ENCODE measurements around the gene MED27. TPM values are rescaled to one million over a fixed set of nuclear protein-coding genes. Genes with fewer than 3 reads are reported as not detected.

MED27 gene
- total RNA-seq, 1 donor from 2014 or later: 31.3 TPM

GRCh38 chr9:131833906-131834305, 245.8 kb downstream of the MED27 start:
- Mint-ChIP-seq H3K36me3 (ENCODE audit: low read depth) (no peaks in the 10 kb centered on the region), H3K4me1 (peaks cover 4% of the 10 kb centered on the region), H3K27me3 (ENCODE audit: low read depth) (no peaks in the 10 kb centered on the region), H3K27ac (ENCODE audit: unreplicated experiment) (no peak overlapping the region), H3K4me3 (no peak overlapping the region), H3K9me3 (no peaks in the 10 kb centered on the region)
- no peak for DNase-seq (ENCODE audit: low read depth, low spot score)
- no peak for TF ChIP-seq CTCF (conservative IDR thresholded peaks at IDR 0.05)

GRCh38 chr9:131833083-131833482, 246.6 kb downstream of the MED27 start:
- H3K9me3 Mint-ChIP-seq: no peaks in the 10 kb centered on the region
- no peak overlapping the region for H3K4me3 Mint-ChIP-seq
- H3K27me3 Mint-ChIP-seq (ENCODE audit: low read depth): no peaks in the 10 kb centered on the region
- no peak for TF ChIP-seq CTCF (conservative IDR thresholded peaks at IDR 0.05)
- no peaks in the 10 kb centered on the region for H3K36me3 Mint-ChIP-seq (ENCODE audit: low read depth)
- peaks cover 4% of the 10 kb centered on the region for H3K4me1 Mint-ChIP-seq
- DNase-seq (ENCODE audit: low read depth, low spot score): no peak
- H3K27ac Mint-ChIP-seq (ENCODE audit: unreplicated experiment): no peak overlapping the region

GRCh38 chr9:131831380-131832165, 248.1 kb downstream of the MED27 start:
- no peak overlapping the region for H3K27ac Mint-ChIP-seq (ENCODE audit: unreplicated experiment)
- no peak for TF ChIP-seq CTCF (conservative IDR thresholded peaks at IDR 0.05)
- no peak for DNase-seq (ENCODE audit: low read depth, low spot score)
- H3K4me1 Mint-ChIP-seq: peaks cover 4% of the 10 kb centered on the region
- H3K9me3 Mint-ChIP-seq: no peaks in the 10 kb centered on the region
- no peaks in the 10 kb centered on the region for H3K27me3 Mint-ChIP-seq (ENCODE audit: low read depth)
- no peak overlapping the region for H3K4me3 Mint-ChIP-seq
- no peaks in the 10 kb centered on the region for H3K36me3 Mint-ChIP-seq (ENCODE audit: low read depth)

- peaks cover 15% of the 10 kb centered on the region for H3K4me1 Mint-ChIP-seq
- no peak overlapping the region for H3K4me3 Mint-ChIP-seq
- H3K27ac Mint-ChIP-seq (ENCODE audit: unreplicated experiment): no peak overlapping the region
- no peak for DNase-seq (ENCODE audit: low read depth, low spot score)
- TF ChIP-seq CTCF (conservative IDR thresholded peaks at IDR 0.05): no peak
- no peaks in the 10 kb centered on the region for H3K36me3 Mint-ChIP-seq (ENCODE audit: low read depth)
- H3K9me3 Mint-ChIP-seq: no peaks in the 10 kb centered on the region
- H3K27me3 Mint-ChIP-seq (ENCODE audit: low read depth): peaks cover 8% of the 10 kb centered on the region
Measured at GRCh38 chr9:131827821-131828369, 251.8 kb downstream of the MED27 start.

GRCh38 chr9:131826966-131827525, 252.6 kb downstream of the MED27 start:
- no peaks in the 10 kb centered on the region for H3K36me3 Mint-ChIP-seq (ENCODE audit: low read depth)
- DNase-seq (ENCODE audit: low read depth, low spot score): no peak
- no peak for TF ChIP-seq CTCF (conservative IDR thresholded peaks at IDR 0.05)
- peaks cover 15% of the 10 kb centered on the region for H3K4me1 Mint-ChIP-seq
- no peak overlapping the region for H3K27ac Mint-ChIP-seq (ENCODE audit: unreplicated experiment)
- no peak overlapping the region for H3K4me3 Mint-ChIP-seq
- peaks cover 8% of the 10 kb centered on the region for H3K27me3 Mint-ChIP-seq (ENCODE audit: low read depth)
- no peaks in the 10 kb centered on the region for H3K9me3 Mint-ChIP-seq

Measured in neural crest cell (in vitro differentiated cells).